ENCODE data around the gene HERC4. TPM values are rescaled to one million over a fixed set of nuclear protein-coding genes. Genes with fewer than 3 reads are reported as not detected.

Gene HERC4
- total and polyA plus RNA-seq, 10 donors: 18.2 to 124 (median 89.0) TPM

- H3K27ac ChIP-seq: peak overlapping the region in 5 of 8 donors; percentile 23 to 55 (median 41)
- peaks cover 0 to 100% (median 79%) of the 10 kb centered on the region in 6 donors for H3K36me3 ChIP-seq
- intact Hi-C loops (cut with DNase I; ENCODE audit: low total_unique reads): no loop called here
- peaks cover 0 to 5% (median 0%) of the 10 kb centered on the region in 6 donors for H3K4me1 ChIP-seq
- no peaks in the 10 kb centered on the region for H3K9me3 ChIP-seq
- no peaks in the 10 kb centered on the region for H3K27me3 ChIP-seq (replicated peaks in 1 of 7)
- no peak for TF ChIP-seq POLR2AphosphoS5 (IDR thresholded peaks at IDR 0.05)
- no peak for TF ChIP-seq POLR2A (IDR thresholded peaks at IDR 0.05)
- TF ChIP-seq CTCF (IDR thresholded peaks at IDR 0.05 in 8 of 11, conservative IDR thresholded peaks at IDR 0.05 in 3 of 11): no peak
- no peak overlapping the region for H3K4me3 ChIP-seq
- no peak for DNase-seq
- WGBS, 5 donors: 57 to 73% (median 64%) methylated on average over 1 of the region's 1 CpG
These were observed 140.7 kb downstream of the HERC4 start for GRCh38 chr10:67934336-67934735.

- no peaks in the 10 kb centered on the region for H3K9me3 ChIP-seq
- intact Hi-C loops (cut with DNase I; ENCODE audit: low total_unique reads): no loop called here
- H3K27me3 ChIP-seq (replicated peaks in 1 of 7): no peaks in the 10 kb centered on the region
- no peak overlapping the region for H3K4me3 ChIP-seq
- DNase-seq: no peak
- WGBS, 5 donors: 79 to 87% (median 87%) methylated on average over 2 of the region's 2 CpGs
- peaks cover 0 to 100% (median 75%) of the 10 kb centered on the region in 6 donors for H3K36me3 ChIP-seq
- H3K4me1 ChIP-seq: peaks cover 0 to 5% (median 0%) of the 10 kb centered on the region in 6 donors
- TF ChIP-seq CTCF (IDR thresholded peaks at IDR 0.05 in 8 of 11, conservative IDR thresholded peaks at IDR 0.05 in 3 of 11) (no peak), POLR2AphosphoS5 (IDR thresholded peaks at IDR 0.05) (no peak), POLR2A (IDR thresholded peaks at IDR 0.05) (no peak)
- H3K27ac ChIP-seq: no peak overlapping the region
These were observed 141.9 kb downstream of the HERC4 start for GRCh38 chr10:67933199-67933598.

GRCh38 chr10:67926951-67927350, 148.1 kb downstream of the HERC4 start:
- no peak for TF ChIP-seq POLR2AphosphoS5 (IDR thresholded peaks at IDR 0.05)
- TF ChIP-seq CTCF (IDR thresholded peaks at IDR 0.05 in 8 of 11, conservative IDR thresholded peaks at IDR 0.05 in 3 of 11): no peak
- no peak for TF ChIP-seq POLR2A (IDR thresholded peaks at IDR 0.05)
- no peak for DNase-seq
- peaks cover 2 to 99% (median 70%) of the 10 kb centered on the region in 6 donors for H3K36me3 ChIP-seq
- no peak overlapping the region for H3K4me3 ChIP-seq
- intact Hi-C loops (cut with DNase I; ENCODE audit: low total_unique reads): no loop called here
- no peak overlapping the region for H3K27ac ChIP-seq
- 95 to 100% (median 98%) methylated on average over 1 of the region's 1 CpG for WGBS, 5 donors
- no peaks in the 10 kb centered on the region for H3K27me3 ChIP-seq (replicated peaks in 1 of 7)
- no peaks in the 10 kb centered on the region for H3K9me3 ChIP-seq
- no peaks in the 10 kb centered on the region for H3K4me1 ChIP-seq

GRCh38 chr10:67925449-67926005, 149.6 kb downstream of the HERC4 start:
- Histone ChIP-seq H3K4me3 (no peak overlapping the region), H3K4me1 (no peaks in the 10 kb centered on the region), H3K36me3 (peaks cover 2 to 99% (median 59%) of the 10 kb centered on the region in 6 donors), H3K27me3 (replicated peaks in 1 of 7) (no peaks in the 10 kb centered on the region), H3K9me3 (no peaks in the 10 kb centered on the region), H3K27ac (no peak overlapping the region)
- no peak for TF ChIP-seq POLR2AphosphoS5 (IDR thresholded peaks at IDR 0.05)
- intact Hi-C loops (cut with DNase I; ENCODE audit: low total_unique reads): no loop called here
- WGBS, 5 donors: 90 to 100% (median 98%) methylated on average over 1 of the region's 1 CpG
- no peak for DNase-seq

All from spleen (tissue), 11 donors.